Kidney (tissue), 14 donors: ENCODE results near the gene PITX3. TPM values are rescaled to one million over a fixed set of nuclear protein-coding genes. Genes with fewer than 3 reads are reported as not detected.
A peak's percentile ranks its signal among the peaks of the same experiment; 100 is the strongest.

Experiments used
- DNase-seq, 5 donors: peaks; one replicate each; pipeline ENCODE4 v3.0.0-alpha.2; 2013 to 2020
- FAIRE-seq: peaks from 2 replicates; lab custom pipeline; 2012; peaks lifted over from hg19 to GRCh38; lab: Jason Lieb, UNC
- H3K27ac ChIP-seq, 2 donors: one replicate each; pipeline ENCODE4 v1.7.0; 2013; ENCODE audit warnings: low read depth in 2 of 2, low read length in 2 of 2, inconsistent platforms in 1 of 2
- H3K27me3 ChIP-seq: one replicate; pipeline ENCODE4 v1.7.1; 2013; ENCODE audit warnings: low read length, inconsistent platforms; ENCODE audit not compliant: control insufficient read depth, insufficient read depth
- H3K36me3 ChIP-seq, 3 donors: one replicate each; pipeline versions ENCODE4 v1.7.0 to v1.7.1; 2013; ENCODE audit warnings: low read length in 3 of 3, control low read depth in 1 of 3, inconsistent platforms in 1 of 3; ENCODE audit not compliant: insufficient read depth in 3 of 3, control insufficient read depth in 2 of 3
- H3K4me1 ChIP-seq, 3 donors: one replicate each; pipeline versions ENCODE4 v1.7.0 to v1.7.1; 2013; ENCODE audit warnings: low read length in 3 of 3, inconsistent platforms in 1 of 3, low read depth in 1 of 3; ENCODE audit not compliant: control insufficient read depth in 2 of 3, insufficient read depth in 2 of 3
- H3K4me3 ChIP-seq, 3 donors: one replicate each; pipeline versions ENCODE4 v1.7.0 to v1.8.1; 2013; ENCODE audit warnings: low read length in 3 of 3, control low read depth in 1 of 3, inconsistent platforms in 1 of 3
- H3K9ac ChIP-seq, 3 donors: one replicate each; pipeline versions ENCODE4 v1.7.0 to v1.7.1; 2013; ENCODE audit warnings: low read length in 3 of 3, control low read depth in 1 of 3, inconsistent platforms in 1 of 3
- H3K9me3 ChIP-seq, 3 donors: one replicate each; pipeline versions ENCODE4 v1.7.0 to v1.7.1; 2013; ENCODE audit warnings: low read length in 3 of 3, control low read depth in 1 of 3, inconsistent platforms in 1 of 3; ENCODE audit not compliant: control insufficient read depth in 2 of 3, insufficient read depth in 1 of 3
- CTCF ChIP-seq: IDR thresholded peaks from 3 replicates; pipeline ENCODE4 v1.5.1; 2012; ENCODE audit warnings: mild to moderate bottlenecking, moderate library complexity, borderline replicate concordance; ENCODE audit not compliant: insufficient read depth; ENCODE audit errors: extremely low read depth
- intact Hi-C: fragments of 100-400 bp; cut with DNase I; formaldehyde crosslinking; loops from one replicate; pipeline ENCODE4 v1.11.1; 2022
- polyA plus RNA-seq: library from polyadenylated mRNA; stranded (reverse); fragments of 350-450 nt; fragmentation: Illumina TruSeq; extraction: RNeasy Lipid Tissue Mini Kit (QIAGEN cat#74804); gene quantifications from one replicate; pipeline ENCODE4 v1.2.3, GENCODE V29; 2014; ENCODE audit warnings: low read depth, low replicate concordance; ENCODE audit not compliant: insufficient read depth
- total RNA-seq: library from RNA; stranded (reverse); fragmentation: NEBNext Ultra II Directional; extraction: Animal tissue kit (Norgen Biotek cat#: 25700); gene quantifications from one replicate; pipeline ENCODE4 v1.2.1, GENCODE V29; 2021
- donor health status: control.
- donor health status: control.
- donor health status: control.
- donor health status: control.
- donor health status: control.
- donor health status: DM: yes; HTN: yes; CAD: no.
- donor health status: Normal renal cell carcinoma (clear cell type).

PITX3 gene
- total and polyA plus RNA-seq, 2 donors from 2014 or later, result 0.39 TPM; not detected in 1

- intact Hi-C loops, result no loop called here
These were observed 2.0 kb upstream of the PITX3 start for GRCh38 chr10:102243309-102243708.

GRCh38 chr10:102242118-102242485, 790 bp upstream of the PITX3 start:
- no peaks in the 10 kb centered on the region for H3K9me3 ChIP-seq
- peaks cover 5% of the 10 kb centered on the region for H3K27me3 ChIP-seq
- no peaks in the 10 kb centered on the region for H3K36me3 ChIP-seq
- FAIRE-seq (no peak), DNase-seq (no peak)
- H3K4me1 ChIP-seq, result peaks cover 6 to 17% (median 7%) of the 10 kb centered on the region in 3 donors
- no peak overlapping the region for H3K27ac ChIP-seq
- no peak for TF ChIP-seq CTCF
- intact Hi-C loops, result no loop called here
- peak overlapping the region; percentile 61 to 70 (median 63) for H3K4me3 ChIP-seq
- peak overlapping the region in 2 of 3 donors; percentile 30 to 45 for H3K9ac ChIP-seq

More at GRCh38 chr10:102243309-102243708, 2.0 kb upstream of the PITX3 start:
- DNase-seq (no peak), FAIRE-seq (no peak)
- peaks cover 7 to 23% (median 9%) of the 10 kb centered on the region in 3 donors for H3K4me1 ChIP-seq
- peaks cover 5% of the 10 kb centered on the region for H3K27me3 ChIP-seq
- H3K9me3 ChIP-seq, result no peaks in the 10 kb centered on the region
- no peak overlapping the region for H3K27ac ChIP-seq
- no peak overlapping the region for H3K4me3 ChIP-seq
- TF ChIP-seq CTCF, result no peak
- no peak overlapping the region for H3K9ac ChIP-seq
- no peaks in the 10 kb centered on the region for H3K36me3 ChIP-seq

GRCh38 chr10:102241032-102241443, 274 bp downstream of the PITX3 start:
- peaks cover 5% of the 10 kb centered on the region for H3K27me3 ChIP-seq
- H3K4me3 ChIP-seq, result peak overlapping the region; percentile 46 to 61 (median 55)
- intact Hi-C loops, result no loop called here
- no peak for FAIRE-seq
- peaks cover 4 to 10% (median 5%) of the 10 kb centered on the region in 3 donors for H3K4me1 ChIP-seq
- peak overlapping the region in 1 of 3 donors; percentile 47 for H3K9ac ChIP-seq
- no peak overlapping the region for H3K27ac ChIP-seq
- no peak for TF ChIP-seq CTCF
- H3K9me3 ChIP-seq, result no peaks in the 10 kb centered on the region
- peak in 1 of 5 donors; percentile 50 for DNase-seq
- H3K36me3 ChIP-seq, result no peaks in the 10 kb centered on the region
